GM23338 (cell line): ENCODE measurements around the gene LSM12. TPM values are rescaled to one million over a fixed set of nuclear protein-coding genes. Genes with fewer than 3 reads are reported as not detected.

Experiments
- ATAC-seq: fragments of 200-7000 bp; cut with Tn5 transposase; 3 replicates; pipeline ENCODE4 v1.9.1; 2020
- DNase-seq: peaks from one replicate; pipeline ENCODE4 v3.0.0-alpha.2; 2015; ENCODE audit warnings: low spot score
- H2AFZ ChIP-seq: fragments of 200-600 bp; sonication (generic); 2 replicates; pipeline ENCODE4 v1.8.0; 2016; ENCODE audit warnings: antibody characterized with exemption, mild to moderate bottlenecking, moderate library complexity
- H3F3A ChIP-seq: fragments of 200-600 bp; sonication (generic); replicated peaks from 2 replicates; pipeline ENCODE4 v1.8.0; 2017; ENCODE audit warnings: antibody characterized with exemption, mixed run types, low read depth
- H3K27ac ChIP-seq: fragments of 200-600 bp; sonication (generic); 2 replicates; pipeline ENCODE4 v1.6.1; 2016; ENCODE audit warnings: low read depth
- H3K27me3 ChIP-seq: fragments of 200-600 bp; sonication (generic); 2 replicates; pipeline ENCODE4 v1.8.0; 2016; ENCODE audit warnings: mild to moderate bottlenecking, mixed run types, moderate library complexity; ENCODE audit not compliant: insufficient read depth
- H3K36me3 ChIP-seq: fragments of 200-600 bp; sonication (generic); 2 replicates; pipeline ENCODE4 v1.8.0; 2016; ENCODE audit warnings: mild to moderate bottlenecking; ENCODE audit not compliant: insufficient read depth
- H3K4me1 ChIP-seq: fragments of 200-600 bp; sonication (generic); 2 replicates; pipeline ENCODE4 v1.8.0; 2016; ENCODE audit warnings: mild to moderate bottlenecking, moderate library complexity; ENCODE audit not compliant: insufficient read depth
- H3K4me2 ChIP-seq: fragments of 200-600 bp; sonication (generic); 2 replicates; pipeline ENCODE4 v1.7.1; 2017; ENCODE audit warnings: mixed run types
- H3K4me3 ChIP-seq: fragments of 200-600 bp; sonication (generic); 2 replicates; pipeline ENCODE4 v1.6.1; 2016; ENCODE audit warnings: mixed run types
- H3K79me2 ChIP-seq: fragments of 200-600 bp; sonication (generic); replicated peaks from 2 replicates; pipeline ENCODE4 v1.8.0; 2017; ENCODE audit warnings: mild to moderate bottlenecking; ENCODE audit not compliant: insufficient read depth
- H3K9me2 ChIP-seq: fragments of 200-600 bp; sonication (generic); 2 replicates; pipeline ENCODE4 v1.8.0; 2017; ENCODE audit not compliant: insufficient read depth
- H4K20me1 ChIP-seq: fragments of 200-600 bp; sonication (generic); replicated peaks from 2 replicates; pipeline ENCODE4 v1.8.0; 2017; ENCODE audit warnings: mild to moderate bottlenecking; ENCODE audit not compliant: insufficient read depth
- H3K27ac Mint-ChIP-seq: 2 replicates; pipeline ENCODE4 v1.8.0; 2020; ENCODE audit warnings: inconsistent platforms, mild to moderate bottlenecking, moderate library complexity, mixed read lengths
- H3K27me3 Mint-ChIP-seq: 3 replicates; pipeline ENCODE4 v1.8.0; 2022; ENCODE audit warnings: low read depth, mild to moderate bottlenecking, moderate library complexity, mixed read lengths, inconsistent platforms; ENCODE audit not compliant: insufficient read depth, poor library complexity
- H3K36me3 Mint-ChIP-seq: 3 replicates; pipeline ENCODE4 v1.8.0; 2021; ENCODE audit warnings: low read depth, mild to moderate bottlenecking, inconsistent platforms, moderate library complexity, mixed read lengths
- H3K4me1 Mint-ChIP-seq: 3 replicates; pipeline ENCODE4 v1.8.0; 2020; ENCODE audit warnings: mild to moderate bottlenecking, inconsistent platforms, mixed read lengths
- H3K4me3 Mint-ChIP-seq: 3 replicates; pipeline ENCODE4 v1.8.0; 2021; ENCODE audit warnings: moderate library complexity, mild to moderate bottlenecking, inconsistent platforms, mixed read lengths
- H3K9me3 Mint-ChIP-seq: 3 replicates; pipeline ENCODE4 v1.8.0; 2020; ENCODE audit warnings: moderate library complexity, mild to moderate bottlenecking, inconsistent platforms, mixed read lengths
- EZH2 ChIP-seq: fragments of 200-600 bp; sonication (generic); IDR thresholded peaks from one replicate; pipeline ENCODE4 v1.8.0; 2017; ENCODE audit warnings: antibody characterized with exemption, mild to moderate bottlenecking, low read depth; ENCODE audit not compliant: unreplicated experiment
- EZH2phosphoT487 ChIP-seq: fragments of 200-600 bp; sonication (generic); IDR thresholded peaks from one replicate; pipeline ENCODE4 v1.8.1; 2018; ENCODE audit warnings: antibody characterized with exemption; ENCODE audit not compliant: unreplicated experiment
- JUNB ChIP-seq: IDR thresholded peaks from one replicate; pipeline ENCODE4 v1.6.1; 2016; ENCODE audit warnings: antibody characterized with exemption; ENCODE audit not compliant: unreplicated experiment
- STAT1 ChIP-seq: IDR thresholded peaks from one replicate; pipeline ENCODE4 v1.6.1; 2016; ENCODE audit warnings: antibody characterized with exemption; ENCODE audit not compliant: unreplicated experiment
- ZNF114 ChIP-seq: fragments of 250-450 bp; sonication (Bioruptor Pico); IDR thresholded peaks from 2 replicates; pipeline ENCODE4 v1.5.0; 2020; ENCODE audit warnings: mild to moderate bottlenecking, moderate library complexity
- ZNF331 ChIP-seq: fragments of 250-450 bp; sonication (Bioruptor Pico); IDR thresholded peaks from 2 replicates; pipeline ENCODE4 v1.5.0; 2020; ENCODE audit warnings: low read depth, mild to moderate bottlenecking, moderate library complexity
- polyA plus RNA-seq: library from polyadenylated mRNA; unstranded; fragments of >200 nt; fragmentation: Nextera tagmentation; extraction: Ambion mirVana; gene quantifications from 2 replicates; pipeline ENCODE4 v1.2.1, GENCODE V29; 2016
- total RNA-seq: library from RNA; depleted of rRNA; stranded (reverse); fragments of >200 nt; shearing (Covaris generic); gene quantifications from 2 replicates; pipeline ENCODE4 v1.2.3, GENCODE V29; 2014
- TF ChIP-seq, protein P1 (sequence below), 2 experiments: fragments of 200-600 bp in 1 of 2; sonication (generic) in 1 of 2; conservative IDR thresholded peaks; 2 replicates each; pipeline versions ENCODE4 v1.5.1 to v1.6.1; 2016 to 2017; ENCODE audit warnings: antibody characterized with exemption in 2 of 2, low read depth in 2 of 2, mild to moderate bottlenecking in 2 of 2, moderate library complexity in 1 of 2
- TF ChIP-seq, protein P2 (sequence below): fragments of 250-450 bp; sonication (Bioruptor Pico); IDR thresholded peaks from 2 replicates; pipeline ENCODE4 v1.5.0; 2020; ENCODE audit warnings: mild to moderate bottlenecking, moderate library complexity

The LSM12 gene
- total and polyA plus RNA-seq, 2 experiments from 2014 or later: 72.7 to 241 TPM

DNA sequence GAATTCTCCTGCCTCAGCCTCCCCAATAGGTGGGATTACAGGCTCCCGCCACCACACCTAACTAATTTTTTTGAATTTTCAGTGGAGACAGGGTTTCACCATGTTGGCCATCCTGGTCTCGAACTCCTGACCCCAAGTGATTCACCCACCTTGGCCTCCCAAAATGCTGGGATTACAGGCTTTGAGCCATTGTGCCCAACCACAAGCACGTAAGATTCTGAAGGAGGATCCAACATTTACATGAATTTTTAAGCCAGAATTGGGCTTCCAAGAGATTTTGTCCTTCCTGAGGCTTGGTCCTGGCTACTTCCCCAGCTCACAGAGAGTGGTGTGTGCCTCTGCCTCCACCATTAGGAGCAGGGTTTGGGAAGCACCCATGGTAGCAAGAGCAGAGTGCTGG, 15.2 kb upstream of the LSM12 start:
- H3K27ac Mint-ChIP-seq: no peak overlapping the region
- H3K4me3 Mint-ChIP-seq: no peak overlapping the region
- no peak for TF ChIP-seq EZH2phosphoT487
- no peak for TF ChIP-seq EZH2
- TF ChIP-seq, protein P1, sequence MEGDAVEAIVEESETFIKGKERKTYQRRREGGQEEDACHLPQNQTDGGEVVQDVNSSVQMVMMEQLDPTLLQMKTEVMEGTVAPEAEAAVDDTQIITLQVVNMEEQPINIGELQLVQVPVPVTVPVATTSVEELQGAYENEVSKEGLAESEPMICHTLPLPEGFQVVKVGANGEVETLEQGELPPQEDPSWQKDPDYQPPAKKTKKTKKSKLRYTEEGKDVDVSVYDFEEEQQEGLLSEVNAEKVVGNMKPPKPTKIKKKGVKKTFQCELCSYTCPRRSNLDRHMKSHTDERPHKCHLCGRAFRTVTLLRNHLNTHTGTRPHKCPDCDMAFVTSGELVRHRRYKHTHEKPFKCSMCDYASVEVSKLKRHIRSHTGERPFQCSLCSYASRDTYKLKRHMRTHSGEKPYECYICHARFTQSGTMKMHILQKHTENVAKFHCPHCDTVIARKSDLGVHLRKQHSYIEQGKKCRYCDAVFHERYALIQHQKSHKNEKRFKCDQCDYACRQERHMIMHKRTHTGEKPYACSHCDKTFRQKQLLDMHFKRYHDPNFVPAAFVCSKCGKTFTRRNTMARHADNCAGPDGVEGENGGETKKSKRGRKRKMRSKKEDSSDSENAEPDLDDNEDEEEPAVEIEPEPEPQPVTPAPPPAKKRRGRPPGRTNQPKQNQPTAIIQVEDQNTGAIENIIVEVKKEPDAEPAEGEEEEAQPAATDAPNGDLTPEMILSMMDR (conservative IDR thresholded peaks at IDR 0.05; ENCODE audit: low read depth in 2 of 2): no peak
- TF ChIP-seq, protein P2, sequence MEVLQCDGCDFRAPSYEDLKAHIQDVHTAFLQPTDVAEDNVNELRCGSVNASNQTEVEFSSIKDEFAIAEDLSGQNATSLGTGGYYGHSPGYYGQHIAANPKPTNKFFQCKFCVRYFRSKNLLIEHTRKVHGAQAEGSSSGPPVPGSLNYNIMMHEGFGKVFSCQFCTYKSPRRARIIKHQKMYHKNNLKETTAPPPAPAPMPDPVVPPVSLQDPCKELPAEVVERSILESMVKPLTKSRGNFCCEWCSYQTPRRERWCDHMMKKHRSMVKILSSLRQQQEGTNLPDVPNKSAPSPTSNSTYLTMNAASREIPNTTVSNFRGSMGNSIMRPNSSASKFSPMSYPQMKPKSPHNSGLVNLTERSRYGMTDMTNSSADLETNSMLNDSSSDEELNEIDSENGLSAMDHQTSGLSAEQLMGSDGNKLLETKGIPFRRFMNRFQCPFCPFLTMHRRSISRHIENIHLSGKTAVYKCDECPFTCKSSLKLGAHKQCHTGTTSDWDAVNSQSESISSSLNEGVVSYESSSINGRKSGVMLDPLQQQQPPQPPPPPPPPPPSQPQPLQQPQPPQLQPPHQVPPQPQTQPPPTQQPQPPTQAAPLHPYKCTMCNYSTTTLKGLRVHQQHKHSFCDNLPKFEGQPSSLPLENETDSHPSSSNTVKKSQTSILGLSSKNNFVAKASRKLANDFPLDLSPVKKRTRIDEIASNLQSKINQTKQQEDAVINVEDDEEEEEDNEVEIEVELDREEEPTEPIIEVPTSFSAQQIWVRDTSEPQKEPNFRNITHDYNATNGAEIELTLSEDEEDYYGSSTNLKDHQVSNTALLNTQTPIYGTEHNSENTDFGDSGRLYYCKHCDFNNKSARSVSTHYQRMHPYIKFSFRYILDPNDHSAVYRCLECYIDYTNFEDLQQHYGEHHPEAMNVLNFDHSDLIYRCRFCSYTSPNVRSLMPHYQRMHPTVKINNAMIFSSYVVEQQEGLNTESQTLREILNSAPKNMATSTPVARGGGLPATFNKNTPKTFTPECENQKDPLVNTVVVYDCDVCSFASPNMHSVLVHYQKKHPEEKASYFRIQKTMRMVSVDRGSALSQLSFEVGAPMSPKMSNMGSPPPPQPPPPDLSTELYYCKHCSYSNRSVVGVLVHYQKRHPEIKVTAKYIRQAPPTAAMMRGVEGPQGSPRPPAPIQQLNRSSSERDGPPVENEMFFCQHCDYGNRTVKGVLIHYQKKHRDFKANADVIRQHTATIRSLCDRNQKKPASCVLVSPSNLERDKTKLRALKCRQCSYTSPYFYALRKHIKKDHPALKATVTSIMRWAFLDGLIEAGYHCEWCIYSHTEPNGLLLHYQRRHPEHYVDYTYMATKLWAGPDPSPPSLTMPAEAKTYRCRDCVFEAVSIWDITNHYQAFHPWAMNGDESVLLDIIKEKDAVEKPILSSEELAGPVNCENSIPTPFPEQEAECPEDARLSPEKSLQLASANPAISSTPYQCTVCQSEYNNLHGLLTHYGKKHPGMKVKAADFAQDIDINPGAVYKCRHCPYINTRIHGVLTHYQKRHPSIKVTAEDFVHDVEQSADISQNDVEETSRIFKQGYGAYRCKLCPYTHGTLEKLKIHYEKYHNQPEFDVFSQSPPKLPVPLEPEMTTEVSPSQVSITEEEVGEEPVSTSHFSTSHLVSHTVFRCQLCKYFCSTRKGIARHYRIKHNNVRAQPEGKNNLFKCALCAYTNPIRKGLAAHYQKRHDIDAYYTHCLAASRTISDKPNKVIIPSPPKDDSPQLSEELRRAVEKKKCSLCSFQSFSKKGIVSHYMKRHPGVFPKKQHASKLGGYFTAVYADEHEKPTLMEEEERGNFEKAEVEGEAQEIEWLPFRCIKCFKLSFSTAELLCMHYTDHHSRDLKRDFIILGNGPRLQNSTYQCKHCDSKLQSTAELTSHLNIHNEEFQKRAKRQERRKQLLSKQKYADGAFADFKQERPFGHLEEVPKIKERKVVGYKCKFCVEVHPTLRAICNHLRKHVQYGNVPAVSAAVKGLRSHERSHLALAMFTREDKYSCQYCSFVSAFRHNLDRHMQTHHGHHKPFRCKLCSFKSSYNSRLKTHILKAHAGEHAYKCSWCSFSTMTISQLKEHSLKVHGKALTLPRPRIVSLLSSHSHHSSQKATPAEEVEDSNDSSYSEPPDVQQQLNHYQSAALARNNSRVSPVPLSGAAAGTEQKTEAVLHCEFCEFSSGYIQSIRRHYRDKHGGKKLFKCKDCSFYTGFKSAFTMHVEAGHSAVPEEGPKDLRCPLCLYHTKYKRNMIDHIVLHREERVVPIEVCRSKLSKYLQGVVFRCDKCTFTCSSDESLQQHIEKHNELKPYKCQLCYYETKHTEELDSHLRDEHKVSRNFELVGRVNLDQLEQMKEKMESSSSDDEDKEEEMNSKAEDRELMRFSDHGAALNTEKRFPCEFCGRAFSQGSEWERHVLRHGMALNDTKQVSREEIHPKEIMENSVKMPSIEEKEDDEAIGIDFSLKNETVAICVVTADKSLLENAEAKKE: no peak
- TF ChIP-seq ZNF331 (CRISPR knock-in tag): no peak
- TF ChIP-seq JUNB: no peak
- TF ChIP-seq ZNF114 (CRISPR knock-in tag): no peak
- TF ChIP-seq STAT1: no peak
- H3K79me2 ChIP-seq: no peaks in the 10 kb centered on the region
- ATAC-seq: no peak
- 0 out of 2 replicates have a peak, but pooled peaks cover 13% of the 10 kb centered on the region for H3F3A ChIP-seq
- H3K4me1 Mint-ChIP-seq: peaks cover 29% of the 10 kb centered on the region
- no peak for DNase-seq
- no peaks in the 10 kb centered on the region; the same call in 1 of the 2 replicates for H4K20me1 ChIP-seq
- no peaks in the 10 kb centered on the region for H3K27me3 ChIP-seq
- no peak overlapping the region for H3K4me2 ChIP-seq
- peaks cover 5% of the 10 kb centered on the region; the same call in 1 of the 2 replicates for H3K4me1 ChIP-seq
- no peak overlapping the region for H3K27ac ChIP-seq
- H3K4me3 ChIP-seq: no peak overlapping the region
- peaks cover 67% of the 10 kb centered on the region for H3K36me3 Mint-ChIP-seq
- H3K36me3 ChIP-seq: no peaks in the 10 kb centered on the region; the same call in 1 of the 2 replicates
- no peaks in the 10 kb centered on the region; the same call in 2 of the 3 replicates for H3K9me3 Mint-ChIP-seq
- H3K9me2 ChIP-seq: no peaks in the 10 kb centered on the region
- H3K27me3 Mint-ChIP-seq: peaks cover 23% of the 10 kb centered on the region
- no peak overlapping the region for H2AFZ ChIP-seq
